LNCAP (cell line): Measurements from ENCODE around the gene TMEM132C.

ENCODE experiments used
- TF ChIP-seq, protein P1 (sequence below): fragments of 450-650 bp; IDR thresholded peaks from 2 replicates; pipeline ENCODE4 v1.5.1; 2017; ENCODE audit warnings: mild to moderate bottlenecking

Gene TMEM132C

DNA sequence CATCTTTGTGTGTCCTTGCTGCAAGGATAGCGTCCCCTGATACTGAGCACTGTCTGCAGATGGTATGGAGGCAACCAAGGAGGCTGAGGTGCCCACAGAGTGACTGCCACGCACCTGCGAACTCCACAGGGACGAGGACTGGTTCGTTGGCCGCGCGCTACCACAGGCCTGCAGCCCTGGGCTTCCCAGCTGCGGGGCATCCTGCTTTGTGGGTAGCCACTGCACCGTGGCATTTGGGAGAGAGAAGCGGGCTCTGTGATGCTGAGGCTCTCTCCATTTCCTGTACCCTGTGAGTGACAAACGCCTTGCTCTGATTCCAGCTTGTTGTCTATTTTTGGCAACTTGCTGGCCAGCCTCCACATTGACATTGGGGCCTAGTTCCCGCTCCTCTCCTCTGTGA lies 480.5 kb downstream of the TMEM132C start:
- TF ChIP-seq, protein P1, sequence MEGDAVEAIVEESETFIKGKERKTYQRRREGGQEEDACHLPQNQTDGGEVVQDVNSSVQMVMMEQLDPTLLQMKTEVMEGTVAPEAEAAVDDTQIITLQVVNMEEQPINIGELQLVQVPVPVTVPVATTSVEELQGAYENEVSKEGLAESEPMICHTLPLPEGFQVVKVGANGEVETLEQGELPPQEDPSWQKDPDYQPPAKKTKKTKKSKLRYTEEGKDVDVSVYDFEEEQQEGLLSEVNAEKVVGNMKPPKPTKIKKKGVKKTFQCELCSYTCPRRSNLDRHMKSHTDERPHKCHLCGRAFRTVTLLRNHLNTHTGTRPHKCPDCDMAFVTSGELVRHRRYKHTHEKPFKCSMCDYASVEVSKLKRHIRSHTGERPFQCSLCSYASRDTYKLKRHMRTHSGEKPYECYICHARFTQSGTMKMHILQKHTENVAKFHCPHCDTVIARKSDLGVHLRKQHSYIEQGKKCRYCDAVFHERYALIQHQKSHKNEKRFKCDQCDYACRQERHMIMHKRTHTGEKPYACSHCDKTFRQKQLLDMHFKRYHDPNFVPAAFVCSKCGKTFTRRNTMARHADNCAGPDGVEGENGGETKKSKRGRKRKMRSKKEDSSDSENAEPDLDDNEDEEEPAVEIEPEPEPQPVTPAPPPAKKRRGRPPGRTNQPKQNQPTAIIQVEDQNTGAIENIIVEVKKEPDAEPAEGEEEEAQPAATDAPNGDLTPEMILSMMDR, result no peak

DNA sequence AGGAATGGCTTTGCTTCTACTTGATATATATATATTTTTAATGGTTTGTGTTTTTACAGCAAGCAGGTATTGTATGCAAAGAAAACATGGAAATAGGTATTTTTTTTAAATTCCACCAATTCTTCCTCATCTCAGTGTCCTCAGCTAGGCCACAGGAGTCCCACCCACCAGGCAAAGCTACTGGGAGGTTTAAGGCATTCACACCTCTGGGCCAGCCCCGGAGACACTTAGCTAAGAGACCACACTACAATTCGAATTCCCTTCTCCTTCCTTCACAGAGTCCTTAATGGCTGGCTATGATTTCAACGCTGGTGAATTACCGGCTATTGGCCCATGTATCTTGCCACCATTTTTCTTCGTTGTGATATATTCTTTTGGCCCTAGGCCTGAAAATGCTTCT lies 485.4 kb downstream of the TMEM132C start:
- TF ChIP-seq, protein P1, result no peak

GRCh38 chr12:128753438-128753837 lies 486.5 kb downstream of the TMEM132C start:
- TF ChIP-seq, protein P1, result no peak

GRCh38 chr12:128754275-128754674 lies 487.3 kb downstream of the TMEM132C start:
- TF ChIP-seq, protein P1, result no peak

DNA sequence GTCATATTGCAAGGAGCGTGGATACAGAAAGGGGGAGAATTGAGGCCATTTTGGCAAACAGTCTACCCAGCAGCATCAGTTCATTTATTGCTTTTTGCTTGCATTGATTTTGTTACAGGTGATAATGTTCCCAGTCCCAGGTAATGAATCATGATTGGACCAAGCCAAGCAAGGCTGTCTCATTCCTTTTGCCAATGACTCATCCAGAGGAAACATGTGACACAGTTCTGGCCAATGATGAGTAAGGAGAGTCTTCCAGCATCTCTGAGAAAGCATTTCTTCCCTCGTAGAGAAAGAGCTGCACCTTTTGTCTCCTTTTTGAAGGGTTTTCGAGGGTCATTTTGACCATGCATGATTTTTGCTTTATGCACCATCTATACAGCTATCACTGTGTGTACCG lies 488.6 kb downstream of the TMEM132C start:
- TF ChIP-seq, protein P1, result no peak
